MCF 10A (cell line): ENCODE data around the gene RALBP1. TPM values are rescaled to one million over a fixed set of nuclear protein-coding genes. Genes with fewer than 3 reads are reported as not detected.

Experiments
- BruUV-seq: library from RNA; stranded (reverse); fragments of 400-500 nt; replicated peaks from 2 replicates; lab custom pipeline; 2021; lab: Mats Ljungman, UMichigan
- CTCF ChIA-PET: fragments of 300-600 bp; sonication (Branson Sonifier 250); formaldehyde crosslinking; extraction: SDS; loops from one replicate; lab custom pipeline; 2021; ENCODE audit warnings: antibody characterized with exemption, inconsistent platforms; lab: Yijun Ruan, JAX
- POLR2A ChIA-PET: fragments of 300-600, 350-650 bp; sonication (Branson Sonifier 250); formaldehyde crosslinking; extraction: SDS; loops from one replicate; lab custom pipeline; 2020; ENCODE audit warnings: antibody characterized with exemption, inconsistent platforms; lab: Yijun Ruan, JAX
- DNase-seq: peaks from one replicate; pipeline ENCODE4 v3.0.0-alpha.2; 2018; ENCODE audit not compliant: unreplicated experiment
- H3K27ac Mint-ChIP-seq: one replicate; pipeline ENCODE4 v1.8.0; 2022; ENCODE audit warnings: mild to moderate bottlenecking, low read depth, mixed read lengths; ENCODE audit not compliant: unreplicated experiment
- H3K27me3 Mint-ChIP-seq: one replicate; pipeline ENCODE4 v1.8.0; 2022; ENCODE audit warnings: mixed read lengths; ENCODE audit not compliant: insufficient read depth, unreplicated experiment
- H3K36me3 Mint-ChIP-seq: one replicate; pipeline ENCODE4 v1.8.0; 2022; ENCODE audit warnings: mild to moderate bottlenecking, moderate library complexity, mixed read lengths; ENCODE audit not compliant: insufficient read depth, unreplicated experiment
- H3K4me1 Mint-ChIP-seq: one replicate; pipeline ENCODE4 v1.8.0; 2022; ENCODE audit warnings: mixed read lengths; ENCODE audit not compliant: insufficient read depth, unreplicated experiment
- H3K4me3 Mint-ChIP-seq: one replicate; pipeline ENCODE4 v1.8.0; 2022; ENCODE audit warnings: mild to moderate bottlenecking, moderate library complexity, mixed read lengths; ENCODE audit not compliant: unreplicated experiment
- H3K9me3 Mint-ChIP-seq: one replicate; pipeline ENCODE4 v1.8.0; 2022; ENCODE audit warnings: mixed read lengths; ENCODE audit not compliant: unreplicated experiment
- intact Hi-C: fragments of 100-400 bp; cut with micrococcal nuclease; formaldehyde crosslinking; loops from 2 replicates; pipeline ENCODE4 v1.14.1; 2022
- total RNA-seq: library from RNA; stranded (reverse); gene quantifications from 2 replicates; pipeline ENCODE4 v1.2.3, GENCODE V29; 2022
- TF ChIP-seq, protein P1 (sequence below): fragments of 200-600 bp; IDR thresholded peaks from one replicate; pipeline ENCODE4 v1.8.0; 2022; ENCODE audit warnings: antibody characterized with exemption, mild to moderate bottlenecking; ENCODE audit not compliant: unreplicated experiment

RALBP1 gene
- total RNA-seq, 1 experiment from 2014 or later, result 47.0 TPM

GRCh38 chr18:9557250-9557943 lies 82.1 kb downstream of the RALBP1 start:
- no peaks in the 10 kb centered on the region for H3K27me3 Mint-ChIP-seq
- no peak overlapping the region for H3K4me3 Mint-ChIP-seq
- H3K27ac Mint-ChIP-seq, result no peak overlapping the region
- no peaks in the 10 kb centered on the region for H3K9me3 Mint-ChIP-seq
- no TSS peak for BruUV-seq
- H3K4me1 Mint-ChIP-seq, result no peaks in the 10 kb centered on the region
- H3K36me3 Mint-ChIP-seq, result peaks cover 96% of the 10 kb centered on the region
- TF ChIP-seq, protein P1, sequence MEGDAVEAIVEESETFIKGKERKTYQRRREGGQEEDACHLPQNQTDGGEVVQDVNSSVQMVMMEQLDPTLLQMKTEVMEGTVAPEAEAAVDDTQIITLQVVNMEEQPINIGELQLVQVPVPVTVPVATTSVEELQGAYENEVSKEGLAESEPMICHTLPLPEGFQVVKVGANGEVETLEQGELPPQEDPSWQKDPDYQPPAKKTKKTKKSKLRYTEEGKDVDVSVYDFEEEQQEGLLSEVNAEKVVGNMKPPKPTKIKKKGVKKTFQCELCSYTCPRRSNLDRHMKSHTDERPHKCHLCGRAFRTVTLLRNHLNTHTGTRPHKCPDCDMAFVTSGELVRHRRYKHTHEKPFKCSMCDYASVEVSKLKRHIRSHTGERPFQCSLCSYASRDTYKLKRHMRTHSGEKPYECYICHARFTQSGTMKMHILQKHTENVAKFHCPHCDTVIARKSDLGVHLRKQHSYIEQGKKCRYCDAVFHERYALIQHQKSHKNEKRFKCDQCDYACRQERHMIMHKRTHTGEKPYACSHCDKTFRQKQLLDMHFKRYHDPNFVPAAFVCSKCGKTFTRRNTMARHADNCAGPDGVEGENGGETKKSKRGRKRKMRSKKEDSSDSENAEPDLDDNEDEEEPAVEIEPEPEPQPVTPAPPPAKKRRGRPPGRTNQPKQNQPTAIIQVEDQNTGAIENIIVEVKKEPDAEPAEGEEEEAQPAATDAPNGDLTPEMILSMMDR, result no peak
- intact Hi-C loops, result no loop called here
- no peak for DNase-seq
- ChIA-PET CTCF (interaction anchor here (1.2 kb wide), 1 partner anchor 18 kb away, joined by 3 read pairs; no protein-coding TSS in a partner anchor), POLR2A (interaction anchor here (0.7 kb wide), 1 partner anchor 10 kb away, joined by 3 read pairs; no protein-coding TSS in a partner anchor)

DNA sequence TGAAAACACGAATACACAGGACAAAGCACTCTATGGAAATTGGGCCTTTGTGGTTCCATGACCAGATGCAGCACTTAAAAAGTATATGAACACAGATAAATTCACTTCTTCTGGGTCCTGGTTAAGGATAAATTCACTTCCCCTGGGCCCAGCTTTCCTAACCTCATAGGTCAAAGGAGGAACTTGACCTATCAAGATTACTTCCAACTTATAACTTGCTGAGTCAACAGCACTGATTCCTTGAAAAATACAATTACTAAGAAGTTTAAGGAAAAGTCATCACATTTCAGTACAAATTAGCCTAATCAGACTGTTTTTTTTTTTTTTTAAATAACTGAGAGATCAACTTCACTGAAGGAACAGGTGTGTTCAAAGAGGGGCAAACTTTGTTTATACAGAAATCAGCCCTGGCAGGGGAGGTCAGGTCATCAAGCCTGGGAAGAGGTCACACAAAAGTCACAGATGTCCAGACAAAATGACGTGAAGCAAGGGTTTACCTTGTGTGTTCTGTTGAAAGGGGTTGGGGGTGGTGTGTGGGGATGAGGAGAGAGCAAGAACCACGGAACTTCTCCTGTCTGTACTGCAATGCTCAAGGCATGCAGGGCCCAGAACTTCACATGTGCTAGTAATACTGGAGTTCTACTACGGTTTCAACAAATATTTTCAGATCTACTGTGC lies 83.2 kb downstream of the RALBP1 start:
- no TSS peak for BruUV-seq
- ChIA-PET POLR2A (no interaction called here), CTCF (no interaction called here)
- H3K27ac Mint-ChIP-seq, result no peak overlapping the region
- peaks cover 96% of the 10 kb centered on the region for H3K36me3 Mint-ChIP-seq
- H3K4me3 Mint-ChIP-seq, result no peak overlapping the region
- intact Hi-C loops, result no loop called here
- TF ChIP-seq, protein P1, result no peak
- H3K27me3 Mint-ChIP-seq, result no peaks in the 10 kb centered on the region
- H3K9me3 Mint-ChIP-seq, result no peaks in the 10 kb centered on the region
- no peaks in the 10 kb centered on the region for H3K4me1 Mint-ChIP-seq
- DNase-seq, result no peak

DNA sequence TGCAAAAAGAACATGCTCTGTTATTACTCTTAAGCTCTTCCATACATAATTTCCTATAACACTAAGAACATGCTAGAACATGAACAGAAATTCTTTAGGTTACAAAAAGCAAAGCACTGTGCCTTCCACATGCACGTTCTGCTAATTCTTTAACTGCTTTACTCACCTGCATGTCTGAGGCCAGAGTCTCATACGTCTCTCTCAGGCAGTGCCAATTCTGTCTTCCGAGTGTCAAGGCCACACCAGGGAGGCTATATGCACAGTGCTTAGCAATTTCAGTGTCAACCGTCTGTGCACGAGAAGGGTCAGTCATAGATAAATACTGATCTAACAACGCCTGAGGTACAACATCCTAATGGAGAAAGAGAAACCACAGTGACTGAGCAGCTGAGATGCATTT lies 83.9 kb downstream of the RALBP1 start:
- Mint-ChIP-seq H3K4me1 (no peaks in the 10 kb centered on the region), H3K27me3 (no peaks in the 10 kb centered on the region), H3K4me3 (no peak overlapping the region), H3K9me3 (no peaks in the 10 kb centered on the region), H3K36me3 (peaks cover 96% of the 10 kb centered on the region), H3K27ac (peak overlapping the region; percentile 28)
- DNase-seq, result no peak
- CTCF ChIA-PET, result no interaction called here
- POLR2A ChIA-PET, result no interaction called here
- intact Hi-C loops, result no loop called here
- TF ChIP-seq, protein P1, result no peak
- no TSS peak for BruUV-seq

- H3K27ac Mint-ChIP-seq, result no peak overlapping the region
- H3K9me3 Mint-ChIP-seq, result no peaks in the 10 kb centered on the region
- TF ChIP-seq, protein P1, result no peak
- H3K4me3 Mint-ChIP-seq, result no peak overlapping the region
- H3K27me3 Mint-ChIP-seq, result no peaks in the 10 kb centered on the region
- BruUV-seq, result no TSS peak
- CTCF ChIA-PET, result interaction anchor here (0.6 to 1.3 kb wide), 3 partner anchors 14 to 161 kb away, joined by 3 read pairs; no protein-coding TSS in a partner anchor
- no peak for DNase-seq
- H3K36me3 Mint-ChIP-seq, result peaks cover 93% of the 10 kb centered on the region
- intact Hi-C loops, result no loop called here
- POLR2A ChIA-PET, result interaction anchor here (0.6 to 1.3 kb wide), 3 partner anchors 9 to 280 kb away, joined by 3 read pairs; no protein-coding TSS in a partner anchor
- H3K4me1 Mint-ChIP-seq, result peaks cover 5% of the 10 kb centered on the region
Observed at GRCh38 chr18:9561759-9562158, 86.4 kb downstream of the RALBP1 start.
